NCI-H2227 treated with DMSO at 0.1 percent for 48 hours (cell line): Measurements from ENCODE around the gene KIZ.

ENCODE experiments used
- DNase-seq: peaks from one replicate; lab custom pipeline; 2025; lab: John Stamatoyannopoulos, UW

The KIZ gene

GRCh38 chr20:21105429-21106170 lies 20.3 kb upstream of the KIZ start:
- DNase-seq, result no peak

GRCh38 chr20:21106171-21107017 lies 19.5 kb upstream of the KIZ start, which contains the start of gene LINC00237:
Gene LINC00237, minus strand, starts transcription at chr20:21106358.
- no peak for DNase-seq

GRCh38 chr20:21109144-21109543 lies 16.7 kb upstream of the KIZ start:
- DNase-seq, result no peak

- no peak for DNase-seq
Observed at GRCh38 chr20:21110811-21111210, 15.1 kb upstream of the KIZ start.

GRCh38 chr20:21111416-21111815 lies 14.5 kb upstream of the KIZ start:
- no peak for DNase-seq

GRCh38 chr20:21113697-21114096 lies 12.2 kb upstream of the KIZ start:
- DNase-seq, result no peak

- DNase-seq, result no peak
Observed at GRCh38 chr20:21114584-21114983, 11.3 kb upstream of the KIZ start.

- DNase-seq, result no peak
Observed at GRCh38 chr20:21117521-21117920, 8.4 kb upstream of the KIZ start.

GRCh38 chr20:21118138-21118537 lies 7.7 kb upstream of the KIZ start:
- no peak for DNase-seq

- no peak for DNase-seq
Observed at GRCh38 chr20:21118782-21119181, 7.1 kb upstream of the KIZ start.

- no peak for DNase-seq
Observed at GRCh38 chr20:21124190-21124589, 1.7 kb upstream of the KIZ start.

- DNase-seq, result peak; percentile 48
Observed at GRCh38 chr20:21125072-21125848, 622 bp upstream of the KIZ start.

GRCh38 chr20:21126581-21126870 lies 644 bp downstream of the KIZ start:
- no peak for DNase-seq

GRCh38 chr20:21127201-21127981 lies 1.5 kb downstream of the KIZ start:
- DNase-seq, result no peak

- DNase-seq, result no peak
Observed at GRCh38 chr20:21129861-21130260, 4.0 kb downstream of the KIZ start.

- no peak for DNase-seq
Observed at GRCh38 chr20:21133404-21133803, 7.5 kb downstream of the KIZ start.

- no peak for DNase-seq
Observed at GRCh38 chr20:21133917-21134622, 8.2 kb downstream of the KIZ start.

GRCh38 chr20:21134883-21135493 lies 9.1 kb downstream of the KIZ start:
- DNase-seq, result no peak

- DNase-seq, result no peak
Observed at GRCh38 chr20:21136015-21136732, 10.3 kb downstream of the KIZ start.

- DNase-seq, result no peak
Observed at GRCh38 chr20:21137078-21137477, 11.2 kb downstream of the KIZ start.
